H1 (cell line): ENCODE results near the gene DHDDS. TPM values are rescaled to one million over a fixed set of nuclear protein-coding genes. Genes with fewer than 3 reads are reported as not detected.

Experiments used
- CREB1 ChIP-seq: IDR thresholded peaks from 2 replicates; pipeline ENCODE4 v1.6.1; 2012; ENCODE audit warnings: inconsistent platforms
- PHF8 ChIP-seq: fragments of 200-600 bp; sonication (generic); conservative IDR thresholded peaks from 2 replicates; pipeline ENCODE4 v1.7.1; 2012; ENCODE audit warnings: low read depth, mild to moderate bottlenecking, inconsistent platforms, low read length, moderate library complexity
- polyA plus RNA-seq, 7 experiments: library from polyadenylated mRNA; depleted of rRNA in 3 of 7; stranded (reverse) in 5 of 7; unstranded in 2 of 7; fragments of >200 nt in 5 of 7; fragments of 200-250 nt in 2 of 7; gene quantifications; 1 replicate in 5 of 7; 2 replicates in 1 of 7; 4 replicates in 1 of 7; pipeline versions ENCODE4 v1.2.1 to v1.2.3, GENCODE V29; 2011 to 2013; ENCODE audit warnings: missing spikeins in 2 of 7, mixed read lengths in 2 of 7
- total RNA-seq: library from RNA; stranded (reverse); fragmentation: NEBNext Ultra II Directional; extraction: Animal tissue kit (Norgen Biotek cat#: 25700); gene quantifications from 2 replicates; pipeline ENCODE4 v1.2.1, GENCODE V29; 2021

The DHDDS gene
- total and polyA plus RNA-seq, 2 of the 8 experiments (the other 6 are each of a cell fraction or from before 2014, with no cell fraction given) = 28.3 to 44.6 TPM

DNA sequence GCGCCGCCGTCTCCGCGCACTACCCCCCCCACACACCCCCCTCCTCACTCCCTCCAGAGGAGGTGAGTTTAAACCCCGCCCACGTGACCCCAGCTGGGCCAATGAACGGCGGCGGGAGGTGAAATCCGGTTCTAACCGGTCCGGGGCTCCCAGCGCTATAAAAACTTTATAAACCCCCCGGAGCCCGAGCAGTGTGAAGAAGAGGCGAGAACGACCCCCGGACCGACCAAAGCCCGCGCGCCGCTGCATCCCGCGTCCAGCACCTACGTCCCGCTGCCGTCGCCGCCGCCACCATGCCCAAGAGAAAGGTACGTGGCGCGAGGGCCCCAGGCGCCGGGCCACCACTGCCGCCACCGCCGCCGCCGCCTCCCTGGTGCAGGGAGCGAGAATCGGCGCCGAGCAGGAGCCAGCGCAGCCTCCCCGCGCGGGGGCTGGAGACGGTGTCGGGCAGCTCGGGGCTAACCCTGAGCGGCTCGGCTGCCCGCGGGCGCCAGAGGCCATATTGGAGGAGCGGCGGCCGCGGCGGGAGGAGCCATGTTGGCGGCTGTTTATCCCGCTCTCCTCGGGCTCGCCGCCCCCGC is 40.3 kb downstream of the DHDDS start, which contains the start of gene HMGN2 (continued):
- TF ChIP-seq CREB1 (no peak), PHF8 (peak; percentile 96)
